Body of pancreas (tissue), 4 donors: Measurements from ENCODE around the gene COL8A1. TPM values are rescaled to one million over a fixed set of nuclear protein-coding genes. Genes with fewer than 3 reads are reported as not detected.
A peak's percentile ranks its signal among the peaks of the same experiment; 100 is the strongest.

Experiments
- ATAC-seq: fragments of 150-250 bp; one replicate; pipeline ENCODE4 v1.9.1; 2016
- DNase-seq, 4 donors: peaks; one replicate each; pipeline ENCODE4 v3.0.0-alpha.2; 2019
- H3K27ac ChIP-seq, 4 donors: fragments of 200-600 bp; sonication (generic); 1 replicate in 3 of 4; 2 replicates in 1 of 4; pipeline versions ENCODE4 v1.5.1 to v1.6.1; 2016 to 2019; ENCODE audit warnings: mild to moderate bottlenecking in 1 of 4, mixed read lengths in 1 of 4, moderate library complexity in 1 of 4
- H3K27me3 ChIP-seq, 2 donors: fragments of 200-600 bp; sonication (generic); one replicate each; pipeline ENCODE4 v1.6.0; 2016; ENCODE audit warnings: mild to moderate bottlenecking in 1 of 2
- H3K36me3 ChIP-seq, 2 donors: fragments of 200-600 bp; sonication (generic); replicated peaks in 1 of 2; 2 replicates each; pipeline ENCODE4 v1.5.1; 2016; ENCODE audit warnings: low read depth in 2 of 2; ENCODE audit not compliant: insufficient read depth in 1 of 2
- H3K4me1 ChIP-seq: fragments of 200-600 bp; sonication (generic); one replicate; pipeline ENCODE4 v1.6.0; 2016
- H3K4me3 ChIP-seq, 2 donors: fragments of 200-600 bp; sonication (generic); 1 replicate in 1 of 2; 2 replicates in 1 of 2; pipeline ENCODE4 v1.5.1; 2016 to 2019
- H3K9me3 ChIP-seq, 3 donors: fragments of 200-600 bp; sonication (generic); 1 replicate in 2 of 3; 2 replicates in 1 of 3; pipeline ENCODE4 v1.5.1; 2016
- CTCF ChIP-seq, 7 experiments: fragments of 450-650 bp in 4 of 7; fragments of 200-600 bp in 3 of 7; sonication (generic) in 3 of 7; IDR thresholded peaks; one replicate each; pipeline ENCODE4 v1.5.1; 2016 to 2019; ENCODE audit warnings: antibody characterized with exemption in 7 of 7
- POLR2A ChIP-seq, 3 donors: fragments of 450-650 bp; IDR thresholded peaks; one replicate each; pipeline ENCODE4 v1.6.1; 2016; ENCODE audit warnings: antibody characterized with exemption in 3 of 3, mild to moderate bottlenecking in 2 of 3
- WGBS, 2 donors: methylation state at CpG; one replicate each; pipeline ENCODE4 v1.1.5; 2017; 5-methylcytosine and 5-hydroxymethylcytosine counted together
- intact Hi-C: fragments of 100-400 bp; cut with DNase I; formaldehyde crosslinking; loops from one replicate; pipeline ENCODE4 v1.15.1; 2023
- total RNA-seq, 2 donors: library from RNA; depleted of rRNA; stranded (reverse); fragments of >200 nt; gene quantifications; one replicate each; pipeline ENCODE4 v1.1.0, GENCODE V29; 2016

Gene COL8A1
- total RNA-seq, 2 donors from 2014 or later = 0.99 to 5.4 TPM

- peak in 3 of 4 donors; percentile 16 to 43 (median 42) for DNase-seq
- no peaks in the 10 kb centered on the region for H3K36me3 ChIP-seq
- no peak overlapping the region for H3K4me3 ChIP-seq
- ATAC-seq = peak; percentile 39
- TF ChIP-seq POLR2A (IDR thresholded peaks at IDR 0.05) (no peak), CTCF (IDR thresholded peaks at IDR 0.05) (no peak)
- no peaks in the 10 kb centered on the region for H3K27me3 ChIP-seq
- H3K27ac ChIP-seq = peak overlapping the region; percentile 27 to 67 (median 52)
- peaks cover 28% of the 10 kb centered on the region for H3K4me1 ChIP-seq
- intact Hi-C loops = no loop called here
- 24 to 37% methylated on average over 7 to 10 of the region's 10 CpGs for WGBS, 2 donors
- no peaks in the 10 kb centered on the region for H3K9me3 ChIP-seq
These were observed 205.3 kb downstream of the COL8A1 start for GRCh38 chr3:99843590-99844258.

GRCh38 chr3:99845331-99845730, 206.9 kb downstream of the COL8A1 start:
- H3K9me3 ChIP-seq = no peaks in the 10 kb centered on the region
- no peaks in the 10 kb centered on the region for H3K27me3 ChIP-seq
- ATAC-seq (no peak), DNase-seq (no peak)
- WGBS, 2 donors = 73 to 77% methylated on average over 4 of the region's 4 CpGs
- TF ChIP-seq CTCF (IDR thresholded peaks at IDR 0.05) (no peak), POLR2A (IDR thresholded peaks at IDR 0.05) (no peak)
- H3K4me1 ChIP-seq = peaks cover 28% of the 10 kb centered on the region
- H3K27ac ChIP-seq = peak overlapping the region in 1 of 4 donors; percentile 15
- H3K4me3 ChIP-seq = no peak overlapping the region
- H3K36me3 ChIP-seq = no peaks in the 10 kb centered on the region
- intact Hi-C loops = loop anchor here (5.0 kb wide), 1 partner anchor 407 kb away; no protein-coding TSS in a partner anchor

DNA sequence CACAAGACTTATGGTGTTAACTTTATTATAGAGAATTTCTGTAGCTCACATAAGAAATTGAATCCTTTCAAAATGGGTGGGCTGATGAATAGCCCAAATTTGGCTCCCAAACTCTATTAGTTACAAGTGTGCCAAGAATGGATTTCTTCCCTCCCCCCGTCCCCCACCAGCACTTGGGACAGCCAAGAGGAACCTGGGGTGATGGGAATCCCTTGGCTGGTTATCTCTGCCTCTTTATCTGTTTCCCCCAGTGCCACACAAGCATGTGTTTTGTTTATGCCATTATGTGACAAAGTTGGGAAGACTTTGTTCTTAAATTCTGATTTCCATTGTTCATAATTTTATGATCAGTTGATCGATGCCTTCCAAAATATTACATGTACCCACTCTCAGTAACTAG, 207.6 kb downstream of the COL8A1 start:
- no peak overlapping the region for H3K4me3 ChIP-seq
- 84 to 92% methylated on average over 2 of the region's 2 CpGs for WGBS, 2 donors

GRCh38 chr3:99846477-99847160, 208.2 kb downstream of the COL8A1 start:
- 38 to 46% methylated on average over 6 of the region's 6 CpGs for WGBS, 2 donors
- no peaks in the 10 kb centered on the region for H3K36me3 ChIP-seq
- H3K4me1 ChIP-seq = peaks cover 20% of the 10 kb centered on the region
- intact Hi-C loops = loop anchor here (5.0 kb wide), 1 partner anchor 406 kb away; no protein-coding TSS in a partner anchor
- DNase-seq (peak in 1 of 4 donors; percentile 20), ATAC-seq (peak; percentile 40)
- no peaks in the 10 kb centered on the region for H3K27me3 ChIP-seq
- no peak overlapping the region for H3K4me3 ChIP-seq
- H3K27ac ChIP-seq = peak overlapping the region in 1 of 4 donors; percentile 4
- TF ChIP-seq CTCF (IDR thresholded peaks at IDR 0.05) = no peak
- TF ChIP-seq POLR2A (IDR thresholded peaks at IDR 0.05) = no peak
- H3K9me3 ChIP-seq = no peaks in the 10 kb centered on the region

More for the DNA sequence above, 207.6 kb downstream of the COL8A1 start:
- DNase-seq (no peak), ATAC-seq (no peak)
- Histone ChIP-seq H3K4me1 (peaks cover 24% of the 10 kb centered on the region), H3K9me3 (no peaks in the 10 kb centered on the region), H3K27ac (peak overlapping the region in 2 of 4 donors; percentile 4 to 14), H3K27me3 (no peaks in the 10 kb centered on the region), H3K36me3 (no peaks in the 10 kb centered on the region)
- intact Hi-C loops = loop anchor here (5.0 kb wide), 1 partner anchor 406 kb away; no protein-coding TSS in a partner anchor
- TF ChIP-seq CTCF (IDR thresholded peaks at IDR 0.05) = no peak
- TF ChIP-seq POLR2A (IDR thresholded peaks at IDR 0.05) = no peak
